H9 (cell line): Measurements from ENCODE around the gene CLDN2. TPM values are rescaled to one million over a fixed set of nuclear protein-coding genes. Genes with fewer than 3 reads are reported as not detected.
A peak's percentile ranks its signal among the peaks of the same experiment; 100 is the strongest.

Experiments used
- DNase-seq: peaks from one replicate; pipeline ENCODE4 v3.0.0-alpha.2; 2017
- H2AFZ ChIP-seq: one replicate; pipeline ENCODE4 v1.6.1; 2013; ENCODE audit warnings: mild to moderate bottlenecking, low read length, control low read depth, moderate library complexity
- H2AK5ac ChIP-seq: 2 replicates; pipeline ENCODE4 v1.6.1; 2013; ENCODE audit warnings: low read length, control low read depth, mixed read lengths; ENCODE audit not compliant: insufficient read length
- H2BK120ac ChIP-seq: one replicate; pipeline ENCODE4 v1.6.1; 2013; ENCODE audit warnings: low read depth, mild to moderate bottlenecking, low read length, control low read depth, inconsistent platforms; ENCODE audit not compliant: poor library complexity, severe bottlenecking
- H2BK12ac ChIP-seq: 2 replicates; pipeline ENCODE4 v1.6.1; 2013; ENCODE audit warnings: low read length, control low read depth, mixed read lengths, low read depth; ENCODE audit not compliant: insufficient read length
- H2BK15ac ChIP-seq: 2 replicates; pipeline ENCODE4 v1.6.1; 2013; ENCODE audit warnings: low read depth, low read length, control low read depth
- H2BK20ac ChIP-seq: one replicate; pipeline ENCODE4 v1.6.1; 2013; ENCODE audit warnings: low read depth, mild to moderate bottlenecking, low read length, control low read depth, inconsistent platforms; ENCODE audit not compliant: poor library complexity, severe bottlenecking
- H2BK5ac ChIP-seq: 2 replicates; pipeline ENCODE4 v1.6.1; 2013; ENCODE audit warnings: low read length, control low read depth, mixed read lengths; ENCODE audit not compliant: insufficient read length
- H3K14ac ChIP-seq: 2 replicates; pipeline ENCODE4 v1.6.1; 2013; ENCODE audit warnings: low read length, control low read depth; ENCODE audit not compliant: insufficient read depth
- H3K18ac ChIP-seq: 2 replicates; pipeline ENCODE4 v1.6.1; 2013; ENCODE audit warnings: low read depth, mild to moderate bottlenecking, mixed read lengths, low read length, control low read depth; ENCODE audit not compliant: insufficient read length
- H3K23ac ChIP-seq: 2 replicates; pipeline ENCODE4 v1.6.1; 2013; ENCODE audit warnings: low read length, control low read depth, mixed read lengths, low read depth; ENCODE audit not compliant: insufficient read length
- H3K23me2 ChIP-seq: 2 replicates; pipeline ENCODE4 v1.6.1; 2013; ENCODE audit warnings: low read depth, mild to moderate bottlenecking, mixed read lengths, low read length, control low read depth; ENCODE audit not compliant: insufficient read length, poor library complexity, severe bottlenecking
- H3K27ac ChIP-seq: 2 replicates; pipeline ENCODE4 v1.5.1; 2013; ENCODE audit warnings: low read length, control low read depth, mixed read lengths, low read depth; ENCODE audit not compliant: insufficient read length
- H3K27me3 ChIP-seq: 2 replicates; pipeline ENCODE4 v1.6.1; 2013; ENCODE audit warnings: low read length, control low read depth, inconsistent platforms; ENCODE audit not compliant: insufficient read depth
- H3K4ac ChIP-seq: 2 replicates; pipeline ENCODE4 v1.6.1; 2013; ENCODE audit warnings: low read depth, mild to moderate bottlenecking, control low read depth, inconsistent platforms, low read length, moderate library complexity
- H3K4me1 ChIP-seq: 2 replicates; pipeline ENCODE4 v1.6.1; 2013; ENCODE audit warnings: low read length, control low read depth, inconsistent platforms; ENCODE audit not compliant: insufficient read depth
- H3K4me2 ChIP-seq: 2 replicates; pipeline ENCODE4 v1.6.1; 2013; ENCODE audit warnings: low read length, control low read depth, mixed read lengths; ENCODE audit not compliant: insufficient read length, insufficient read depth
- H3K56ac ChIP-seq: 2 replicates; pipeline ENCODE4 v1.6.1; 2013; ENCODE audit warnings: low read depth, mild to moderate bottlenecking, mixed read lengths, low read length, control low read depth; ENCODE audit not compliant: insufficient read length
- H3K79me1 ChIP-seq: 2 replicates; pipeline ENCODE4 v1.6.1; 2013; ENCODE audit warnings: low read depth, mild to moderate bottlenecking, moderate library complexity, low read length, control low read depth, inconsistent platforms; ENCODE audit not compliant: insufficient read depth, poor library complexity, severe bottlenecking
- H3K79me2 ChIP-seq: 2 replicates; pipeline ENCODE4 v1.6.1; 2013; ENCODE audit warnings: low read length, control low read depth, inconsistent platforms; ENCODE audit not compliant: insufficient read depth
- H3K9ac ChIP-seq: 2 replicates; pipeline ENCODE4 v1.6.1; 2013; ENCODE audit warnings: low read length, control low read depth, mixed read lengths; ENCODE audit not compliant: insufficient read length; ENCODE audit errors: extremely low read depth
- H3K9me3 ChIP-seq: one replicate; pipeline ENCODE4 v1.6.1; 2013; ENCODE audit warnings: low read depth, low read length, inconsistent platforms; ENCODE audit not compliant: control insufficient read depth
- H3T11ph ChIP-seq: one replicate; pipeline ENCODE4 v1.6.1; 2013; ENCODE audit warnings: mild to moderate bottlenecking, low read length, control low read depth, inconsistent platforms
- H4K20me1 ChIP-seq: one replicate; pipeline ENCODE4 v1.6.1; 2013; ENCODE audit not compliant: control insufficient read depth, insufficient read length, insufficient read depth
- H4K5ac ChIP-seq: 2 replicates; pipeline ENCODE4 v1.6.1; 2013; ENCODE audit warnings: low read depth, mild to moderate bottlenecking, mixed read lengths, low read length, control low read depth; ENCODE audit not compliant: insufficient read length
- H4K8ac ChIP-seq: replicated peaks from 2 replicates; pipeline ENCODE4 v1.6.1; 2013; ENCODE audit warnings: low read length, control low read depth, mixed read lengths, low read depth; ENCODE audit not compliant: insufficient read length
- H4K91ac ChIP-seq: 2 replicates; pipeline ENCODE4 v1.6.1; 2013; ENCODE audit warnings: low read depth, mild to moderate bottlenecking, moderate library complexity, mixed read lengths, low read length, control low read depth; ENCODE audit not compliant: insufficient read length
- H3K27ac Mint-ChIP-seq, 3 experiments: 2 replicates in 2 of 3; 3 replicates in 1 of 3; pipeline ENCODE4 v1.8.0; 2020 to 2021; ENCODE audit warnings: mixed read lengths in 3 of 3, mild to moderate bottlenecking in 1 of 3, moderate library complexity in 1 of 3
- H3K27me3 Mint-ChIP-seq: 2 replicates; pipeline ENCODE4 v1.8.0; 2021; ENCODE audit warnings: low read depth, mild to moderate bottlenecking, moderate library complexity, mixed read lengths
- H3K36me3 Mint-ChIP-seq, 3 experiments: 2 replicates in 2 of 3; 3 replicates in 1 of 3; pipeline ENCODE4 v1.8.0; 2020 to 2021; ENCODE audit warnings: low read depth in 3 of 3, mixed read lengths in 3 of 3; ENCODE audit not compliant: insufficient read depth in 1 of 3
- H3K4me1 Mint-ChIP-seq, 2 experiments: 2 replicates each; pipeline ENCODE4 v1.8.0; 2020; ENCODE audit warnings: mixed read lengths in 2 of 2
- H3K4me3 Mint-ChIP-seq, 2 experiments: 2 replicates in 1 of 2; 3 replicates in 1 of 2; pipeline ENCODE4 v1.8.0; 2020 to 2021; ENCODE audit warnings: mild to moderate bottlenecking in 2 of 2, mixed read lengths in 2 of 2, moderate library complexity in 1 of 2
- H3K9me3 Mint-ChIP-seq, 2 experiments: 2 replicates in 1 of 2; 3 replicates in 1 of 2; pipeline ENCODE4 v1.8.0; 2020; ENCODE audit warnings: mild to moderate bottlenecking in 2 of 2, mixed read lengths in 2 of 2, moderate library complexity in 1 of 2
- CTCF ChIP-seq: fragments of 200-600 bp; sonication (generic); conservative IDR thresholded peaks from 3 replicates; pipeline ENCODE4 v1.8.0; 2021; ENCODE audit warnings: antibody characterized with exemption, mild to moderate bottlenecking
- WGBS: extraction: QIAGEN DNeasy Blood & Tissue Kit; methylation state at CpG from one replicate; pipeline ENCODE4 v1.1.7; 2013; ENCODE audit warnings: missing lambda C conversion rate, low lambda C conversion rate, mixed read lengths; ENCODE audit not compliant: insufficient read length; ENCODE audit errors: extremely low coverage; 5-methylcytosine and 5-hydroxymethylcytosine counted together
- total RNA-seq: library from RNA; stranded (reverse); gene quantifications from 2 replicates; pipeline ENCODE4 v1.2.1, GENCODE V29; 2021

Gene CLDN2
- total RNA-seq, 1 experiment from 2014 or later, result not detected

GRCh38 chrX:106898462-106898861 is 21.7 kb upstream of the CLDN2 start:
- Histone ChIP-seq H3K79me2 (no peaks in the 10 kb centered on the region), H2BK12ac (no peak overlapping the region), H4K5ac (no peak overlapping the region), H2BK15ac (no peak overlapping the region), H3K9ac (no peak overlapping the region), H3K4me2 (no peak overlapping the region), H2BK20ac (no peak overlapping the region), H3K23me2 (no peaks in the 10 kb centered on the region), H3K27ac (no peak overlapping the region), H3K23ac (no peak overlapping the region), H2AK5ac (no peak overlapping the region), H3K56ac (no peak overlapping the region), H3K9me3 (no peaks in the 10 kb centered on the region), H3K18ac (no peak overlapping the region), H3K4me1 (no peaks in the 10 kb centered on the region), H2BK5ac (no peak overlapping the region), H2BK120ac (no peak overlapping the region), H3K4ac (no peak overlapping the region), H2AFZ (no peak overlapping the region), H4K8ac (no peak overlapping the region), H3K27me3 (no peaks in the 10 kb centered on the region), H3T11ph (no peak overlapping the region), H3K79me1 (no peaks in the 10 kb centered on the region), H3K14ac (no peak overlapping the region), H4K91ac (no peak overlapping the region), H4K20me1 (no peaks in the 10 kb centered on the region)
- Mint-ChIP-seq H3K4me3 (no peak overlapping the region), H3K4me1 (peaks cover 9 to 15% of the 10 kb centered on the region in 2 experiments), H3K36me3 (no peaks in the 10 kb centered on the region; a peak in 1 of 7 replicates), H3K9me3 (peaks cover 0 to 57% of the 10 kb centered on the region in 2 experiments; a peak in 2 of 5 replicates), H3K27me3 (no peaks in the 10 kb centered on the region; the same call in 1 of the 2 replicates), H3K27ac (no peak overlapping the region)
- no CpG with 5 or more reads among the region's 1 CpG for WGBS
- DNase-seq, result no peak
- TF ChIP-seq CTCF, result peak; percentile 62
